ENCODE results near the gene SPEN. TPM values are rescaled to one million over a fixed set of nuclear protein-coding genes. Genes with fewer than 3 reads are reported as not detected.
"Not testable (repeated sequence)": the region's sequence is repeated elsewhere in the genome, so short reads cannot be mapped to it uniquely, and the experiment has no call there.

Gene SPEN, protein sequence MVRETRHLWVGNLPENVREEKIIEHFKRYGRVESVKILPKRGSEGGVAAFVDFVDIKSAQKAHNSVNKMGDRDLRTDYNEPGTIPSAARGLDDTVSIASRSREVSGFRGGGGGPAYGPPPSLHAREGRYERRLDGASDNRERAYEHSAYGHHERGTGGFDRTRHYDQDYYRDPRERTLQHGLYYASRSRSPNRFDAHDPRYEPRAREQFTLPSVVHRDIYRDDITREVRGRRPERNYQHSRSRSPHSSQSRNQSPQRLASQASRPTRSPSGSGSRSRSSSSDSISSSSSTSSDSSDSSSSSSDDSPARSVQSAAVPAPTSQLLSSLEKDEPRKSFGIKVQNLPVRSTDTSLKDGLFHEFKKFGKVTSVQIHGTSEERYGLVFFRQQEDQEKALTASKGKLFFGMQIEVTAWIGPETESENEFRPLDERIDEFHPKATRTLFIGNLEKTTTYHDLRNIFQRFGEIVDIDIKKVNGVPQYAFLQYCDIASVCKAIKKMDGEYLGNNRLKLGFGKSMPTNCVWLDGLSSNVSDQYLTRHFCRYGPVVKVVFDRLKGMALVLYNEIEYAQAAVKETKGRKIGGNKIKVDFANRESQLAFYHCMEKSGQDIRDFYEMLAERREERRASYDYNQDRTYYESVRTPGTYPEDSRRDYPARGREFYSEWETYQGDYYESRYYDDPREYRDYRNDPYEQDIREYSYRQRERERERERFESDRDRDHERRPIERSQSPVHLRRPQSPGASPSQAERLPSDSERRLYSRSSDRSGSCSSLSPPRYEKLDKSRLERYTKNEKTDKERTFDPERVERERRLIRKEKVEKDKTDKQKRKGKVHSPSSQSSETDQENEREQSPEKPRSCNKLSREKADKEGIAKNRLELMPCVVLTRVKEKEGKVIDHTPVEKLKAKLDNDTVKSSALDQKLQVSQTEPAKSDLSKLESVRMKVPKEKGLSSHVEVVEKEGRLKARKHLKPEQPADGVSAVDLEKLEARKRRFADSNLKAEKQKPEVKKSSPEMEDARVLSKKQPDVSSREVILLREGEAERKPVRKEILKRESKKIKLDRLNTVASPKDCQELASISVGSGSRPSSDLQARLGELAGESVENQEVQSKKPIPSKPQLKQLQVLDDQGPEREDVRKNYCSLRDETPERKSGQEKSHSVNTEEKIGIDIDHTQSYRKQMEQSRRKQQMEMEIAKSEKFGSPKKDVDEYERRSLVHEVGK (N-terminal part only)
- total RNA-seq, result 67.3 and 68.4 TPM in 2 replicates

DNA sequence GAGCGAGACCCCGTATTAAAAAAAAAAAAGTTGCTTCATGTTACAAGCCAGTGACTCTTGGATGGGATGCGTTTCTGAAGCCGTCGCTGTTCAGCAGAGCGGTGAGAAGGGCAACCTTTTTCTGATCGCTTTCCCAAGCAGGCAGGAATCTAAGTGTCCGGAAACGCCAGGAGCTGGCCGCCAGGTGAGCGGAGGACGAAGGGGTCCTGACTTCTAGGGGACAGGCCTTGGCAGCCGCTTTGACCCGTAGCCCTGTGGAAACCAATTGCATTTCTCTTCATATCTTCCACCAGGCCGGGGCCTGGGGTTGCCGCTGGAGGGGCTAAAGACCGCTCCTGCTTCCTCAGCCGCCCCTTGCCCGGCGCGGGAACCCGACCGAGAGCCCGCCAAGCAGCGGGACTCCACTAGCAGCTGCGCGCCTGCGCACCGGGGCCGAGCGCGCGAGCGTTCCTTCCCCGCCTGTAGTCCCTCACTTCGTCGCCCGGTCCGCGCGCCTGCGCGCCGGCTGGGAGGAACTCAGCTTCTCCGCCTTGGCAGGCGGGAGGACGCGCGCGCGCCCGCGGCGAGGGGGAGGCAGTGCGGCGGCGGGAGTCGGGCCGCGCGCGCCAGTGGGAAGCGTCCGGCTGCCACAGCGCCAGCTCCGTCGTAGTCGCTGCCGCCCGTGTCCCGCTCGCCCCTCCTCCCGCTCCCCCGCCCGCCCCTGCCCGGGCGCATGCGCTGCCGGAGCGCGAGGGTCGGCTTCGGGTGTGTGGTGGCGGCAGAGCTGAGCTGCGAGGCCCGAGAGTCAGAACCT, at the start of gene SPEN:
TSS of gene SPEN (plus strand) at position 608 of the 793 bp plus-strand sequence. CDS start 361 bp downstream, outside the sequence.
- intact Hi-C loops (cut with micrococcal nuclease), result loop anchor here (1.0 to 5.0 kb wide), 8 partner anchors 12 to 505 kb away; partner anchors contain the start of genes CPLANE2, FBXO42 and ZBTB17

DNA sequence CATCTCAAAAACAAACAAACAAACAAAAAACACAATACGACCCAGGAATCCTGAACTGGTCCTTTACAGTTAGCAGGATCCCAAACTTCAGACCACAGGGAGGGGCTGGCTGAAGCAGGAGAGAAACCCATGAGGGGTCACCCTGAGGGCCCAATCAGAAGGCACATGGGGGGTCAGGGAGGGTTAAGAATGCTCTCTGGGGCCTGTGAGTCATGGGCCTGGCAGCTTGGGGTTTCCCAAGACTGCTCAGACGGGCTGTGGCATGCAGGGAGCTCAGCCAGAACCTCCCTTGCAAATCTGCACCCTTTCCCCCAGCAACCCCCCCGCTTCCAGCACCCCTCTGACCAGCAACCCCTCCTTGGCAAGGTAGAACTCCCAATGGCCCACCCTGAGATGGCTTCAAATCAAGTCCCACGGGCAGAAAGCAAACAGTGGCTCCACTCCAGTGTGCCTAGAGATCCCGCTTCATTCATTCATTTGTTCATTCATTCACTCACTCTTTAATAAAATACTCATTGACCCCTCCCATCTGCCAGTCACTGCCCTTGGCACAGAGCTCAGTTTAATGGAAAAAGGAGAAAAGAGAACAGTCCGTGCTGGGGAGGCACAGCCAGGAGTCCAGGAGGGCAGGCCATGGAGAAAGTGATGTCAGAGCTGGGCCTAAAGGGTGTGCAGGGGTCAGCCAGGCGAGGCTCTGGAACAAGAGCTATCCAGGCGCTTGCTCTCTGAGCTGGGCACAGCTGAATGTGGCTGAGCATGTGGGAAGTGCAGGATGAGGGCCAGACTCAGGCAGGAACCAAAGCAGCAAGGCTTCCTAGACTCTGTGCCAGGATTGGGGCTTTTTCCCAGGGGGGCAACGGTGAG, 48.3 kb upstream of the SPEN start:
- intact Hi-C loops (cut with micrococcal nuclease), result no loop called here

DNA sequence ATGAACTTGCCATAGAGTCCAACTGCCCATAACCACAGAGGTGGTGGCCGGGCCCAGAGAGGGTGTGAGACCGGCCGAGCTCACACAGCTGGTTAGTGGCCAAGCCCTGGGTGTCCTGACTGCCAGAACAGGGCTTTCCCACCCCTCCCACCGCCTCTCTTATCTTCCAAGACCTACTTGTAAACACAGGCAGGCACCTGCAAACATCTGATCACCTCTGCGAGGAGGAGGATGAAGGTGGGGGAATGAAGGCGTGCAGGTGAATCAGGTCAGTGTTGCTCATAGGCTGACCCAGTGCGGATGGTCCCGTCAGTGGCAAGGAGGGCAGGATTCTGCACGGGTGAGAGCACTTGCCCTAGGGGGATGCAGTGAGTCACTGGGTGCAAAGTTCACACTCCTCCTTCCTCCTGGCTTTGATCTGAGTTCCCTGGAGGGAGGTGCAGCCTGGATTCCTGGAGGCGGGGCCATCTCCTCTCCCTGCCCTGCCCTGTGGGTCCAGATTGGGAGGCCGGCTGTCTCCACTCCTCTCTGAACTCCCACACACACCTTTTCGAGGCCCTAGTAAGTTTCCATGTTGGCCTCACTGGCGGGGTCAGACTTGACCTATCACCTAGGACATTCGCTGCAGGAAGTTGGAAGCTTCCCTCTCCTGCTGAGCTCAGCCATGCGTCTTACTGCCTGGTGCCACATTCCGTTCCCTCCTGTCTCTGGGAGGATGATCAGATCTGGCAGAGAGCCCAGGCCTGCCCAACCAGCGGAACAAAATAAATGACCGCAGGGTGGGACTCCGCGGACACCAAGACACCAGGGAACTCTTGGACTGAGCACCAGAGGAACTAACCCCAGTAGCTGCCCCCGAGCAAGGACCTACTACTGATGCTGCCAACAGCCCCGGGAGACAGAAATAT, 47.3 kb upstream of the SPEN start:
- intact Hi-C loops (cut with micrococcal nuclease), result no loop called here

DNA sequence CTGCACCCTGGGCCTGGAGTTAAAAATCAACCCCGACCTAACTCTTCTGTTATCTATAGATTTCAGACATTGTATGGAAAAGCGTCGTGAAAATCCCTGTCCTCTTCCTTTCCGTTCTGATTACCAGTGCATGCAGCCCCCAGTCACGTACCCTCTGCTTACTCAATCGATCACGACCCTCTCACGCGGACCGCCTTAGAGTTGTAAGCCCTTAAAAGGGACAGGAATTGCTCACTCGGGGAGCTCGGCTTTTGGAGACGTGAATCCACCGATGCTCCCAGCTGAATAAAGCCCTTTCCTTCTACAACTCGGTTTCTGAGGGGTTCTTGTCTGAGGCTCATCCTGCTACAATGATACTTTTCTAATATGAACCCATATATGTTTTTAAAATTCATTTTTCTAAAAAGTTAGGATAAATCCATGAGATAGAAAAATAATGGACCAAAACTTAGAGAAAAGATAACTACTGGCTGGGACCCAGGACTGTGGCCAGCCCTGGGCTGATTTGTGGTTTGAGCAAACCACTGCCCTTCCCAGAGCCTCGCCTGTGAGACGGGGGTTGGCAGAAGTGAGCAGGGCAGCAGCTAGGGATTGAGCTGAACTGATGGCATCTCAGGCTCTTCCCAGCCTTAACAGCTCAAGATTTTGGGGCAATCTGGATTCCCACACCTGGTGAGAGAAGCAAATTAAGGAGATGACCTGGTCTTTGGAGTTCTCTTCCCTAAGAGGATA, 45.1 kb upstream of the SPEN start:
- intact Hi-C loops (cut with micrococcal nuclease), result no loop called here

DNA sequence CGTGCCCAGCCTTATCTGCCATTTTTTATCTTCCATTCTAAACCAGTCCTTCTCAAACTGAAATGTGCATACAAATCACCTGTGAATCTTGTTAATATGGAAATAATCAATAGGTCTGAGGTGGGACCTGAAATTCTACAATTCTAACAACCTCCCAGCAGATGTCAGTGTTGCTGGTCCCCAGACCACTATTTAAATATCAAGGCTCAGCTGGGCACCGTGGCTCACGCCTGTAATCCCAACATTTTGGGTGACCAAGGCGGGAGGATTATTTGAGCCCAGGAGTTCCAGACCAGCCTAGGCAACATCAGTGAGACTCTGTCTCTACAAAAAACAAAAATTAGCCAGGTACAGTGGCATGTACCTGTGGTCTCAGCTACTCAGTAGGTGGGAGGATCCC, 44.1 kb upstream of the SPEN start:
- intact Hi-C loops (cut with micrococcal nuclease), result loop anchor here (1.0 kb wide), 1 partner anchor 230 kb away; no protein-coding TSS in a partner anchor

DNA sequence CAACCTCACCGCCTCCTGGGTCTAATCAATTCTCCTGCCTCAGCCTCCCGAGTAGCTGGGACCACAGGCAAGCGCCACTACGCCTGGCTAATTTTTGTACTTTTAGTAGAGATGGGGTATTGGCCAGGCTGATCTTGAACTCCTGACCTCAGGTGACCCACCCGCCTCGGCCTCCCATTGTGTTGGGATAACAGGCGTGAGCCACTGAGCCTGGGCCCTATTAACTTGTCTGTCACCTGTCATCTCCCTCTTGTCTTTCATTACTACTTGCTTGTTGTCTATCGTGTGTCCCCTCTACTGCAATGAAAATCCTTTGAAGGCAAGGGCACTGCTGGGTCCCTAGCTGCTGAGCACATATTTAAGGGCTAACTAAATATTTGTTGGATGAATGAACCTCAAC, 43.4 kb upstream of the SPEN start:
- intact Hi-C loops (cut with micrococcal nuclease), result no loop called here

DNA sequence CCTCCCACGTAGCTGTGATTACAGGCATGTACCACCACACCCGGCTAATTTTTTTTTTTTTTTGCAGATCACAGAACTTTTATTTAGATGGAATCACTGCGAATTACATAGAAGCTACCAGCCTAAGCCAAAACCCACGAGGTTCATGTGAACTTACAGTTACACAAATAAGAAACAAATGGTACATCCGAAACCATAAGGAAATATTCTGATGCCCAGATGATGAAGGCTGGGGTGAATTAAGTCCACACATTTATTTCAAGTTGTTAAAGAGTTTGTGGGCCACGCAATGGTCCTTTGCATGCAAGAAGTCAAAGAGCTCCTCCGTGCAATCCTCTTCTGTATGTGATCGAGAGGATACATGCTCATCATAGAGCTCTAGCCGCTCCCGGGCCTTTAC, 40.4 kb upstream of the SPEN start:
- intact Hi-C loops (cut with micrococcal nuclease), result no loop called here

DNA sequence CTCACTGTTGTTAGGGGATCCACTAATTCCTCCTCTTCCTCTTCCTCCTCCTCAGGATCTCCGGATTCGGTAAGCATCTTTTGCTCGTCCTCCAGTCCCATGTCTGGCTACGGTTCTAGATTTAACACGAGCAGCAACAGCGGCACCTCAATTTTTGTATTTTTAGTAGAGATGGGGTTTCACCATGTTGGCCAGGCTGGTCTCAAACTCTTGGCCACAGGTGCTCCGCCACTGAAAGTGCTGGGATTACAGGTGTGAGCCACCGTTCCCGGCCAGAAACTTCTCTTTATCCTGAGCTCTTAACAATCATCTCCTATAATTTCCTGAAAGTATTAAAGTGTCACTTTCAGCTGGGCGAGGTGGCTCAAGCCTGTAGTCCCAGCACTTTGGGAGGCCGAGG, 40.0 kb upstream of the SPEN start, which contains the start of gene UQCRHL:
TSS of gene UQCRHL (minus strand) at position 101 of the 400 bp plus-strand sequence. CDS start at position 101, 0 bp downstream.
- intact Hi-C loops (cut with micrococcal nuclease), result not testable (repeated sequence)

DNA sequence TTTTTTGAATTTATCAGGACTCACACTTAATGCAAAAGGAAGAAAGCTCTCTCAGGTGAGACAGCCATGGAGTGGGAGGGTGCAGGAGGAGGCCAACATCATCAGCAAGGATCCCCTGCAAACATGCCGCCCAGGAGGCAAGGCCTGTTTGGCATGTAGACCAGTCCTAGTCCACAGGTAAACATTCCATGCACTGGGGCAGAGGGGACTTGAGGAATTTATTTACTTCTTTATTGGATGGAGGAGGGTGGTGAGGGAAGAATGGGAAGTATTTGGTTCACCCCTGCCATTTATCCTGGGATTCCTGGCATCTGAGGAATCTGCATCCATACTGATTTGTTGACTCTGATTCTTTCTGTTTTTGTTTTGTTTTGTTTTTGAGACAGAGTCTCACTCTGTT, 38.6 kb upstream of the SPEN start:
- intact Hi-C loops (cut with micrococcal nuclease), result no loop called here

DNA sequence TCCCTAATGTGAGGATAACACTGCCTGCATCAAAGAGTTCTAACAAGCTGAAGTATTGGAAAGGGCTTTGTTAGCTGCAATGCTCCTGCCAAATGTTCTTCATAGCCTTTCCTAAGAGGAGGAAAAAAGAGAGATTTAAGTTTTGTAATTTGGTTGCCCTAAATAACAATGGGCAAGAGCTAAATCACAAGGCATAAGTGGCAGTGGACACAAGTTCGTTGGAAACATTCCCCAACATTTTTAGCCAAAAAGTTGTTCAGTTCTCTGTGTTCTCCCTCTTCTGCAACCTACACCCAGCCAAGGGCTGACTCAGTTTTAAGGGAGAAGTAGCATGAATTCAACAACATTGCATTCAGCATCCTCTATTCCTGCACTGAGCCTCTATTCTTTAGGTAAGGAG, 37.4 kb upstream of the SPEN start:
- intact Hi-C loops (cut with micrococcal nuclease), result no loop called here

DNA sequence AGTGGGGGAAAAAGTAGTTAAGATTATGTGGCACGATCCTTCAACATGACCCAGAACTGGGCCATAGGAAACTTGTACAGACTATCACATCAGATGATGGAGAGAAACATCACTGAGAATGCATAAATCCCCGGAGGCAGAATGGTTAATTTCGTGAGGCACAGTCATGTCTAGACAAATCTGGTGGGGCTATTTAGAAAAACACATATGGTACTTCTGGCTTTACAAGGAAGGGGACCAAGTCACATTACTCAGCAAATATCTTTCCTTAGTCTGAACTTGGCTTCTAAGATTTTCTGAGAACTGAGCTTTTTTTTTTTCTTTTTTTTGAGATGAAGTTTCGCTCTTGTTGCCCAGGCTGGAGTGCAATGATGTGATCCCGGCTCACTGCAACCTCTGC, 30.8 kb upstream of the SPEN start:
- intact Hi-C loops (cut with micrococcal nuclease), result no loop called here

DNA sequence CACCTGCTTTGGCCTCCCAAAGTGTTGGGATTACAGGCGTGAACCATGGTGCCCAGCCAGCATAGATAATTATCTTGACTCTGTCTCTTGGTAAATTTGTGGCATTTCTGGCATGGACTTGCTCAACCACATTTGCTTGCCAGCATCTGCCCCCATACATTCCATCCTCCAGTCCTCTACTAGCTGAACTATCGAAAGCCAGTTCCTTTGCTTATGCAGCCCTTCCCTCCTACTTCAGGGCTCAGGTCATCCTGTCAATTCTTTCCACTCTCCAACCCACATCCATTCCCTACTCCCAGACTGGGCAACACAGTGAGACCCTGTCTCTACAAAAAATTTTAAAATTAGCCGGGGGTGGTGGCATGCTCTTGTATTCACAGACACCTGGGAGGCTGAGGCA, 27.0 kb upstream of the SPEN start:
- intact Hi-C loops (cut with micrococcal nuclease), result no loop called here

DNA sequence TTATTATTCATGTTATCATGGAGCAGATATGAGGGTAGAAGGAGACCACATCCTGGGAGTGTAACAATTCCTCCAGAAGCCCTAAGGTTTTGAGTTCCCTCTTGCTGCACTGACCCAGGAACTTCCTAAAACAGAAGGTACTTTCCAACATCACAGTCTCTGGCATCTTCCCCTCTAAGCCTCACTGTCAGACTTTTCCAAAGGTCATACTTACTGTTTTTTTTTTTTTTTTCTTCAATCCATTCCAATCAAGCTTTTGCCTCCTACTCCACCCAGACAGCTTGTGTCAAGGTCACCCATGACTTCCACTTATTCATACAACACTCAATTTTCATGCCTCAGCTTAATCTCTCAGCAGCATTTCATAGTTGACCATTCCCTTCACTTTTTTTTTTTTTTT, 21.7 kb upstream of the SPEN start:
- intact Hi-C loops (cut with micrococcal nuclease), result no loop called here

DNA sequence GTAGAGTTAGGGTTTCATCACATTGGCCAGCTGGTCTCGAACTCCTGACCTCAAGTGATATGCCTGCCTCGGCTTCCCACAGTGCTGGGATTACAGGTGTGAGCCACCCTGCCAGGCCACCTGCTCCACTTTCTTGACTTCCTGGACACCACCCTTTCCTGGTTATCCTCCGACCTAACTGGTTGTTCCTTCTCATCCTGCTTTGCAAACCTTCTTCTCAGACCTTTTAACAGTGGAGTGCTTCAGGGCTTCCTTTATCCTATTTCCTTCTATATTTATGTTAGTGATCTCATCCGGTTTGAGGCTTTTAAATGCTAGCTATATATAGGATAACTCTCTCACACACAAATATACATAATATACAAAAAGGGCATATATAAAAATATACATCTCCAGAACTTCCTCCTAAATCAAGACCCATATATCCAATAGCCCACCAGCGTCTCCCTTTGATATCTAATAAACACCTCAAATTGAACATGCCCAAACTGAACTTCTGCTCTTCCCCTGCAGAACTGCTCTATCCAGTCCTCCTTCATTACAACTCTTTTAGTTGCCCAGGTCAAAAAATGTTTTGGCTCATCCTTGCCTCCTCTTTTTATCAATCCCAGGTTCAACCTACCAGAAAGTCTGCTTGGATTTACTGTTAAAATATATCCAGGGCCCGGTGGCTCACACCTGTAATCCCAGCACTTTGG, 20.5 kb upstream of the SPEN start:
- intact Hi-C loops (cut with micrococcal nuclease), result no loop called here

DNA sequence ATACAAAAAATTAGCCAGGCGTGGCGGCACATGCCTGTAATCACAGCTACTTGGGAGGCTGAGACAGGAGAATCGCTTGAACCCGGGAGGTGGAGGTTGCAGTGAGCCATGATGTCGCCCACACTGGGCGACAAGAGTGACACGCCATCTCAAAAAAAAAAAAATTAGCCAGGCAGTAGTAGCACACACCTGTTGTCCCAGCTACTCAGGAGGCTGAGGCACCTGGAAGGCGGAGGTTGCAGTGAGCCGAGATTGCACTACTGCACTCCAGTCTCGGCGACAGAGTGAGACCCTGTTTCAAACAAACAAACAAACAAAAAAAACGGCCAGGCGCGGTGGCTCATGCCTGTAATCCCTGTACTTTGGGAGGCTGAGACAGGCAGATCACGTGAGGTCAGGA, 19.9 kb upstream of the SPEN start:
- intact Hi-C loops (cut with micrococcal nuclease), result not testable (repeated sequence)

DNA sequence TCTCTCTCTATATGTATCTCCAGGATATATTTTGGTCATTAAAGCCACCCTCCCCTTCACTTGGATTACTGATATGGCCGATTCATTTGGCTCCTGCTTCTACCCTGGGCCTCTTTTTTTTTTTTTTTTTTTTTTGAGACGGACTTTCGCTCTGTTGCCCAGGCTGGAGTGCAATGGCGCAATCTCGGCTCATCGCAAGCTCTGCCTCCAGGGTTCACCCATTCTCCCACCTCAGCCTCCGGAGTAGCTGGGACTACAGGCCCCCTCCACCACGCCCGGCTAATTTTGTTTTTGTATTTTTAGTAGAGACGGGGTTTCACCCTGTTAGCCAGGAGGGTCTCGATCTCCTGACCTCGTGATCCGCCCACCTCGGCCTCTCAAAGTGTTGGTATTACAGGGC, 18.6 kb upstream of the SPEN start:
- intact Hi-C loops (cut with micrococcal nuclease), result not testable (repeated sequence)

DNA sequence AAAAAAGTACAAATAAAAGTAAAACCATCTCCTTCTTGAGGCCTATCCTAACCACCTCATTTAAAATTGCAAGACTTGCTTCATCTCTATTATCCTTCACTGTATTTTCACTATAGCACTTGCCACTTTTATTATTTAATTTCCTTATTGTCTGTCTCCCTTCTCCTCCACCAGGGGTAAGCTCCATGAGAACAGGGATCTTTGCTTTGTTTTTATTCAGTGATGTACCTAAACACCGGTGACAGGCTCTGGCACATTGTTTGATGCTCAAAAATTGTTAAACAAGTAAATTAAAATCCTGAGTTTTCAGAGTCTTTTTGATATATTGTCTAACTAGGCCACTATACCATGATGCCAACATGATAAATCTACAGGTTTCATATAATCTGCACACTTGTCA, 17.2 kb upstream of the SPEN start:
- intact Hi-C loops (cut with micrococcal nuclease), result loop anchor here (10.0 kb wide), 3 partner anchors 615 to 1075 kb away; partner anchors contain the start of genes NECAP2 and RNU1-1
